ENCODE measurements around the gene COPRS. TPM values are rescaled to one million over a fixed set of nuclear protein-coding genes. Genes with fewer than 3 reads are reported as not detected.

The COPRS gene
- total and polyA plus RNA-seq, 2 experiments from 2014 or later: 51.5 to 62.6 TPM

DNA sequence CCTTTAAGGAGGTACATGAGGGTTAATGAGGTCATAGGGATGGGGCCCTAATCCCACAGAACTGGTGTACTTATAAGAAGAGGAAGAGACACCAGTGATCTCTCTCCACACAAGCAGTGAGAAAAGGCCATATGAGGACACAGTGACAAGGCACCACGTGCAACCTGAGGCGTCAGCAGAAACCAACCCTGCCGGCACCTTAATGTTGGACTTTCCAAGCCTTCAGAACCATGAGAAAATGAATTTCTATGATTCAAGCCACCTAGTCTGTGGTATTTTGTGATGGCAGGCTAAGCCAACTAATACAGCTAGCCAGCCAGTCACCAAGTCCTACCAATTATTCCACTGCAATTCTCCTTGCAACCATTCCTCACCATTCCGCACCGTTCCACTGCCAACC is 39.5 kb downstream of the COPRS start:
- no peaks in the 10 kb centered on the region for H3K27me3 ChIP-seq (ENCODE audit: insufficient read depth)
- Mint-ChIP-seq H3K9me3 (no peaks in the 10 kb centered on the region), H3K27ac (no peak overlapping the region), H3K27me3 (ENCODE audit: insufficient read depth, low read depth, poor library complexity) (peaks cover 2% of the 10 kb centered on the region), H3K36me3 (ENCODE audit: low read depth) (no peaks in the 10 kb centered on the region), H3K4me1 (no peaks in the 10 kb centered on the region), H3K4me3 (no peak overlapping the region)
- H3K4me3 ChIP-seq: no peak overlapping the region
- no peaks in the 10 kb centered on the region for H3F3A ChIP-seq (replicated peaks; ENCODE audit: low read depth)
- H2AFZ ChIP-seq: peak overlapping the region; percentile 69; the same call in 1 of the 2 replicates
- TF ChIP-seq EZH2 (IDR thresholded peaks at IDR 0.05; ENCODE audit: low read depth, unreplicated experiment) (no peak), EZH2phosphoT487 (IDR thresholded peaks at IDR 0.05; ENCODE audit: unreplicated experiment) (no peak), ZNF114 (CRISPR knock-in tag; IDR thresholded peaks at IDR 0.05) (no peak), POLR2AphosphoS5 (IDR thresholded peaks at IDR 0.05; ENCODE audit: low read depth) (no peak), ZNF331 (CRISPR knock-in tag; IDR thresholded peaks at IDR 0.05; ENCODE audit: low read depth) (no peak), STAT1 (IDR thresholded peaks at IDR 0.05; ENCODE audit: unreplicated experiment) (no peak), JUNB (IDR thresholded peaks at IDR 0.05; ENCODE audit: unreplicated experiment) (no peak), CREB1 (CRISPR knock-in tag; IDR thresholded peaks at IDR 0.05; ENCODE audit: low read depth) (no peak), NANOG (IDR thresholded peaks at IDR 0.05; ENCODE audit: borderline replicate concordance) (no peak)
- TF ChIP-seq, protein P1, sequence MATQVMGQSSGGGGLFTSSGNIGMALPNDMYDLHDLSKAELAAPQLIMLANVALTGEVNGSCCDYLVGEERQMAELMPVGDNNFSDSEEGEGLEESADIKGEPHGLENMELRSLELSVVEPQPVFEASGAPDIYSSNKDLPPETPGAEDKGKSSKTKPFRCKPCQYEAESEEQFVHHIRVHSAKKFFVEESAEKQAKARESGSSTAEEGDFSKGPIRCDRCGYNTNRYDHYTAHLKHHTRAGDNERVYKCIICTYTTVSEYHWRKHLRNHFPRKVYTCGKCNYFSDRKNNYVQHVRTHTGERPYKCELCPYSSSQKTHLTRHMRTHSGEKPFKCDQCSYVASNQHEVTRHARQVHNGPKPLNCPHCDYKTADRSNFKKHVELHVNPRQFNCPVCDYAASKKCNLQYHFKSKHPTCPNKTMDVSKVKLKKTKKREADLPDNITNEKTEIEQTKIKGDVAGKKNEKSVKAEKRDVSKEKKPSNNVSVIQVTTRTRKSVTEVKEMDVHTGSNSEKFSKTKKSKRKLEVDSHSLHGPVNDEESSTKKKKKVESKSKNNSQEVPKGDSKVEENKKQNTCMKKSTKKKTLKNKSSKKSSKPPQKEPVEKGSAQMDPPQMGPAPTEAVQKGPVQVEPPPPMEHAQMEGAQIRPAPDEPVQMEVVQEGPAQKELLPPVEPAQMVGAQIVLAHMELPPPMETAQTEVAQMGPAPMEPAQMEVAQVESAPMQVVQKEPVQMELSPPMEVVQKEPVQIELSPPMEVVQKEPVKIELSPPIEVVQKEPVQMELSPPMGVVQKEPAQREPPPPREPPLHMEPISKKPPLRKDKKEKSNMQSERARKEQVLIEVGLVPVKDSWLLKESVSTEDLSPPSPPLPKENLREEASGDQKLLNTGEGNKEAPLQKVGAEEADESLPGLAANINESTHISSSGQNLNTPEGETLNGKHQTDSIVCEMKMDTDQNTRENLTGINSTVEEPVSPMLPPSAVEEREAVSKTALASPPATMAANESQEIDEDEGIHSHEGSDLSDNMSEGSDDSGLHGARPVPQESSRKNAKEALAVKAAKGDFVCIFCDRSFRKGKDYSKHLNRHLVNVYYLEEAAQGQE (IDR thresholded peaks at IDR 0.05; ENCODE audit: unreplicated experiment): no peak
- TF ChIP-seq, protein P2, sequence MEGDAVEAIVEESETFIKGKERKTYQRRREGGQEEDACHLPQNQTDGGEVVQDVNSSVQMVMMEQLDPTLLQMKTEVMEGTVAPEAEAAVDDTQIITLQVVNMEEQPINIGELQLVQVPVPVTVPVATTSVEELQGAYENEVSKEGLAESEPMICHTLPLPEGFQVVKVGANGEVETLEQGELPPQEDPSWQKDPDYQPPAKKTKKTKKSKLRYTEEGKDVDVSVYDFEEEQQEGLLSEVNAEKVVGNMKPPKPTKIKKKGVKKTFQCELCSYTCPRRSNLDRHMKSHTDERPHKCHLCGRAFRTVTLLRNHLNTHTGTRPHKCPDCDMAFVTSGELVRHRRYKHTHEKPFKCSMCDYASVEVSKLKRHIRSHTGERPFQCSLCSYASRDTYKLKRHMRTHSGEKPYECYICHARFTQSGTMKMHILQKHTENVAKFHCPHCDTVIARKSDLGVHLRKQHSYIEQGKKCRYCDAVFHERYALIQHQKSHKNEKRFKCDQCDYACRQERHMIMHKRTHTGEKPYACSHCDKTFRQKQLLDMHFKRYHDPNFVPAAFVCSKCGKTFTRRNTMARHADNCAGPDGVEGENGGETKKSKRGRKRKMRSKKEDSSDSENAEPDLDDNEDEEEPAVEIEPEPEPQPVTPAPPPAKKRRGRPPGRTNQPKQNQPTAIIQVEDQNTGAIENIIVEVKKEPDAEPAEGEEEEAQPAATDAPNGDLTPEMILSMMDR (conservative IDR thresholded peaks at IDR 0.05; ENCODE audit: low read depth in 2 of 2): no peak
- TF ChIP-seq, protein P3, sequence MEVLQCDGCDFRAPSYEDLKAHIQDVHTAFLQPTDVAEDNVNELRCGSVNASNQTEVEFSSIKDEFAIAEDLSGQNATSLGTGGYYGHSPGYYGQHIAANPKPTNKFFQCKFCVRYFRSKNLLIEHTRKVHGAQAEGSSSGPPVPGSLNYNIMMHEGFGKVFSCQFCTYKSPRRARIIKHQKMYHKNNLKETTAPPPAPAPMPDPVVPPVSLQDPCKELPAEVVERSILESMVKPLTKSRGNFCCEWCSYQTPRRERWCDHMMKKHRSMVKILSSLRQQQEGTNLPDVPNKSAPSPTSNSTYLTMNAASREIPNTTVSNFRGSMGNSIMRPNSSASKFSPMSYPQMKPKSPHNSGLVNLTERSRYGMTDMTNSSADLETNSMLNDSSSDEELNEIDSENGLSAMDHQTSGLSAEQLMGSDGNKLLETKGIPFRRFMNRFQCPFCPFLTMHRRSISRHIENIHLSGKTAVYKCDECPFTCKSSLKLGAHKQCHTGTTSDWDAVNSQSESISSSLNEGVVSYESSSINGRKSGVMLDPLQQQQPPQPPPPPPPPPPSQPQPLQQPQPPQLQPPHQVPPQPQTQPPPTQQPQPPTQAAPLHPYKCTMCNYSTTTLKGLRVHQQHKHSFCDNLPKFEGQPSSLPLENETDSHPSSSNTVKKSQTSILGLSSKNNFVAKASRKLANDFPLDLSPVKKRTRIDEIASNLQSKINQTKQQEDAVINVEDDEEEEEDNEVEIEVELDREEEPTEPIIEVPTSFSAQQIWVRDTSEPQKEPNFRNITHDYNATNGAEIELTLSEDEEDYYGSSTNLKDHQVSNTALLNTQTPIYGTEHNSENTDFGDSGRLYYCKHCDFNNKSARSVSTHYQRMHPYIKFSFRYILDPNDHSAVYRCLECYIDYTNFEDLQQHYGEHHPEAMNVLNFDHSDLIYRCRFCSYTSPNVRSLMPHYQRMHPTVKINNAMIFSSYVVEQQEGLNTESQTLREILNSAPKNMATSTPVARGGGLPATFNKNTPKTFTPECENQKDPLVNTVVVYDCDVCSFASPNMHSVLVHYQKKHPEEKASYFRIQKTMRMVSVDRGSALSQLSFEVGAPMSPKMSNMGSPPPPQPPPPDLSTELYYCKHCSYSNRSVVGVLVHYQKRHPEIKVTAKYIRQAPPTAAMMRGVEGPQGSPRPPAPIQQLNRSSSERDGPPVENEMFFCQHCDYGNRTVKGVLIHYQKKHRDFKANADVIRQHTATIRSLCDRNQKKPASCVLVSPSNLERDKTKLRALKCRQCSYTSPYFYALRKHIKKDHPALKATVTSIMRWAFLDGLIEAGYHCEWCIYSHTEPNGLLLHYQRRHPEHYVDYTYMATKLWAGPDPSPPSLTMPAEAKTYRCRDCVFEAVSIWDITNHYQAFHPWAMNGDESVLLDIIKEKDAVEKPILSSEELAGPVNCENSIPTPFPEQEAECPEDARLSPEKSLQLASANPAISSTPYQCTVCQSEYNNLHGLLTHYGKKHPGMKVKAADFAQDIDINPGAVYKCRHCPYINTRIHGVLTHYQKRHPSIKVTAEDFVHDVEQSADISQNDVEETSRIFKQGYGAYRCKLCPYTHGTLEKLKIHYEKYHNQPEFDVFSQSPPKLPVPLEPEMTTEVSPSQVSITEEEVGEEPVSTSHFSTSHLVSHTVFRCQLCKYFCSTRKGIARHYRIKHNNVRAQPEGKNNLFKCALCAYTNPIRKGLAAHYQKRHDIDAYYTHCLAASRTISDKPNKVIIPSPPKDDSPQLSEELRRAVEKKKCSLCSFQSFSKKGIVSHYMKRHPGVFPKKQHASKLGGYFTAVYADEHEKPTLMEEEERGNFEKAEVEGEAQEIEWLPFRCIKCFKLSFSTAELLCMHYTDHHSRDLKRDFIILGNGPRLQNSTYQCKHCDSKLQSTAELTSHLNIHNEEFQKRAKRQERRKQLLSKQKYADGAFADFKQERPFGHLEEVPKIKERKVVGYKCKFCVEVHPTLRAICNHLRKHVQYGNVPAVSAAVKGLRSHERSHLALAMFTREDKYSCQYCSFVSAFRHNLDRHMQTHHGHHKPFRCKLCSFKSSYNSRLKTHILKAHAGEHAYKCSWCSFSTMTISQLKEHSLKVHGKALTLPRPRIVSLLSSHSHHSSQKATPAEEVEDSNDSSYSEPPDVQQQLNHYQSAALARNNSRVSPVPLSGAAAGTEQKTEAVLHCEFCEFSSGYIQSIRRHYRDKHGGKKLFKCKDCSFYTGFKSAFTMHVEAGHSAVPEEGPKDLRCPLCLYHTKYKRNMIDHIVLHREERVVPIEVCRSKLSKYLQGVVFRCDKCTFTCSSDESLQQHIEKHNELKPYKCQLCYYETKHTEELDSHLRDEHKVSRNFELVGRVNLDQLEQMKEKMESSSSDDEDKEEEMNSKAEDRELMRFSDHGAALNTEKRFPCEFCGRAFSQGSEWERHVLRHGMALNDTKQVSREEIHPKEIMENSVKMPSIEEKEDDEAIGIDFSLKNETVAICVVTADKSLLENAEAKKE (CRISPR knock-in tag; IDR thresholded peaks at IDR 0.05): no peak
- TF ChIP-seq, protein P4, sequence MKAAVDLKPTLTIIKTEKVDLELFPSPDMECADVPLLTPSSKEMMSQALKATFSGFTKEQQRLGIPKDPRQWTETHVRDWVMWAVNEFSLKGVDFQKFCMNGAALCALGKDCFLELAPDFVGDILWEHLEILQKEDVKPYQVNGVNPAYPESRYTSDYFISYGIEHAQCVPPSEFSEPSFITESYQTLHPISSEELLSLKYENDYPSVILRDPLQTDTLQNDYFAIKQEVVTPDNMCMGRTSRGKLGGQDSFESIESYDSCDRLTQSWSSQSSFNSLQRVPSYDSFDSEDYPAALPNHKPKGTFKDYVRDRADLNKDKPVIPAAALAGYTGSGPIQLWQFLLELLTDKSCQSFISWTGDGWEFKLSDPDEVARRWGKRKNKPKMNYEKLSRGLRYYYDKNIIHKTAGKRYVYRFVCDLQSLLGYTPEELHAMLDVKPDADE (IDR thresholded peaks at IDR 0.05): no peak
- no peak overlapping the region for H3K4me2 ChIP-seq
- H3K9me2 ChIP-seq (ENCODE audit: insufficient read depth): no peaks in the 10 kb centered on the region
- DNase-seq (ENCODE audit: low spot score) (no peak), ATAC-seq (no peak)
- no peaks in the 10 kb centered on the region for H3K79me2 ChIP-seq (replicated peaks; ENCODE audit: insufficient read depth)
- H3K4me1 ChIP-seq (ENCODE audit: insufficient read depth): no peaks in the 10 kb centered on the region
- H3K36me3 ChIP-seq (ENCODE audit: insufficient read depth): no peaks in the 10 kb centered on the region
- H4K20me1 ChIP-seq (replicated peaks; ENCODE audit: insufficient read depth): no peaks in the 10 kb centered on the region
- no peak overlapping the region for H3K27ac ChIP-seq (ENCODE audit: low read depth)

Data from GM23338 (cell line).